Retinal pigment epithelial cell (primary cell): ENCODE data around the gene SNTB2.

Experiments used
- DNase-seq: peaks from one replicate; pipeline ENCODE4 v3.0.0-alpha.2; 2010; ENCODE audit warnings: low read depth
- H3K4me3 ChIP-seq: 2 replicates; pipeline ENCODE4 v1.5.1; 2011; ENCODE audit warnings: mild to moderate bottlenecking, low read length, control low read depth, moderate library complexity
- CTCF ChIP-seq: conservative IDR thresholded peaks from 2 replicates; pipeline ENCODE4 v1.5.1; 2011; ENCODE audit warnings: low read depth, low read length, control low read depth, inconsistent platforms

Gene SNTB2

GRCh38 chr16:69270395-69270794 lies 83.4 kb downstream of the SNTB2 start:
- TF ChIP-seq CTCF: no peak
- DNase-seq: no peak
- no peak overlapping the region for H3K4me3 ChIP-seq

DNA sequence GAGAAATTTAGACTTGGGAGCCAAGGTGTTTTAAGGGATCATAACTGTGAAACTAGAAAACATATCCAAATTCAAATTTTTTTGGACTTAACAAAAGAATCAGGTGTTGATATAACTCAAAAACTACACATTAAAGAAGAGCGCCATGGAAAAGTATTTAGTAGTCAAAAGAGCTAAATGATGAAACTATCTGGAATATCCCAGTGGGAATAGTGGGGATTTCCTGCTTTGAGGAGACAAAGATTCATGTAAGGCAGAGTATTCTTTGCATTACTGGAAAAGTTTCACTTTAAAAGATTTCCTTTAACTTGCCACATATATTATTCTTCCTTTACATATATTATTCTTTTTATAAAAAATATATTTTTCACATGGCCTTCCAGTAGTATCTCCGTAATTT lies 83.9 kb downstream of the SNTB2 start:
- no peak for TF ChIP-seq CTCF
- no peak for DNase-seq
- H3K4me3 ChIP-seq: no peak overlapping the region

- TF ChIP-seq CTCF: no peak
- no peak for DNase-seq
- no peak overlapping the region for H3K4me3 ChIP-seq
Measured at GRCh38 chr16:69273009-69273408, 86.0 kb downstream of the SNTB2 start.

DNA sequence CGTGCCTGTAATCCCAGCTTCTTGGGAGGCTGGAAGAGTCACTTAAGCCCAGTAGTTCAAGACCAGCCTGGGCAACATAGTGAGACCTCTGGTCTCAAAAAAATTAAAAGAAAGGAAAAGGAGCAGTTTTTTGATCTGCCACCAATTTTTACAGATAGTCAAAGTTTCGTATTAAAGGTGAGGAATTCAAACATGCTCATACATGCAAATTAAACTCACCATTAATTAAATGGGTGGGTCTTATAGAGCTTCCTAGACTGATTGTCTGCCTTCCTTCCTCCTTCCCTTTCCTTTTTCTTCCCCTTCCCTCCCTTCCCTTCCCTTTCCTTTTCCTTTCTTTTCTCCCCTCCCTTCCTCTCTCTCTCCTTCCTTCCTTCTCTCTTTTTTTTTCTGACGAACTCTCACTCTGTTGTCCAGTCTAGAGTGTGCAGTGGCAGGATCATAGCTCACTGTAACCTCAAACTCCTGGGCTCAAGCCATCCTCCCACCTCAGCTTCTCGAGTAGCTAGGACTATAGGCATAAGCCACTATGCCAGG lies 87.8 kb downstream of the SNTB2 start:
- no peak overlapping the region for H3K4me3 ChIP-seq
- no peak for DNase-seq
- TF ChIP-seq CTCF: no peak

GRCh38 chr16:69276148-69277115 lies 89.5 kb downstream of the SNTB2 start:
- no peak for DNase-seq
- H3K4me3 ChIP-seq: no peak overlapping the region
- no peak for TF ChIP-seq CTCF

DNA sequence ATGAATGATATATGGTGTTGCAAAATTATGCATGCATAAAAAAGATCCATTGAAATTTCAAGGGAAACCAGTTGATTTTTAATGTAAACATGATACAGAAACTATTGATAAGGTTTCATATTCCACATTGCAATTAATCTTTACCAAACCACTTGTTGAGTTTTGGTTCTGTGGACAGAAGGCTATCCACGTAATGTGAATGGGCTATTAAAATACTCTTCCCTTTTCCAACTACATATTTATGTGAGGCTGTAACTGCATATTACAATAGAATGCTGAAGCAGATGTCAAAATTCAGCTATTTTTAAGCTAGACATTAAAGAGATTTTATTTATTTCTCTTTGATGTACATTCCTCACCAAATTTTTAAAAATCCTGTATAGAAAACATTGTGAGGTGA lies 90.4 kb downstream of the SNTB2 start:
- no peak for TF ChIP-seq CTCF
- DNase-seq: no peak
- H3K4me3 ChIP-seq: no peak overlapping the region

- TF ChIP-seq CTCF: no peak
- DNase-seq: no peak
- H3K4me3 ChIP-seq: no peak overlapping the region
Measured at GRCh38 chr16:69283851-69284250, 96.9 kb downstream of the SNTB2 start.
